ENCODE measurements around the gene SYDE2. TPM values are rescaled to one million over a fixed set of nuclear protein-coding genes. Genes with fewer than 3 reads are reported as not detected.

Gene SYDE2, protein sequence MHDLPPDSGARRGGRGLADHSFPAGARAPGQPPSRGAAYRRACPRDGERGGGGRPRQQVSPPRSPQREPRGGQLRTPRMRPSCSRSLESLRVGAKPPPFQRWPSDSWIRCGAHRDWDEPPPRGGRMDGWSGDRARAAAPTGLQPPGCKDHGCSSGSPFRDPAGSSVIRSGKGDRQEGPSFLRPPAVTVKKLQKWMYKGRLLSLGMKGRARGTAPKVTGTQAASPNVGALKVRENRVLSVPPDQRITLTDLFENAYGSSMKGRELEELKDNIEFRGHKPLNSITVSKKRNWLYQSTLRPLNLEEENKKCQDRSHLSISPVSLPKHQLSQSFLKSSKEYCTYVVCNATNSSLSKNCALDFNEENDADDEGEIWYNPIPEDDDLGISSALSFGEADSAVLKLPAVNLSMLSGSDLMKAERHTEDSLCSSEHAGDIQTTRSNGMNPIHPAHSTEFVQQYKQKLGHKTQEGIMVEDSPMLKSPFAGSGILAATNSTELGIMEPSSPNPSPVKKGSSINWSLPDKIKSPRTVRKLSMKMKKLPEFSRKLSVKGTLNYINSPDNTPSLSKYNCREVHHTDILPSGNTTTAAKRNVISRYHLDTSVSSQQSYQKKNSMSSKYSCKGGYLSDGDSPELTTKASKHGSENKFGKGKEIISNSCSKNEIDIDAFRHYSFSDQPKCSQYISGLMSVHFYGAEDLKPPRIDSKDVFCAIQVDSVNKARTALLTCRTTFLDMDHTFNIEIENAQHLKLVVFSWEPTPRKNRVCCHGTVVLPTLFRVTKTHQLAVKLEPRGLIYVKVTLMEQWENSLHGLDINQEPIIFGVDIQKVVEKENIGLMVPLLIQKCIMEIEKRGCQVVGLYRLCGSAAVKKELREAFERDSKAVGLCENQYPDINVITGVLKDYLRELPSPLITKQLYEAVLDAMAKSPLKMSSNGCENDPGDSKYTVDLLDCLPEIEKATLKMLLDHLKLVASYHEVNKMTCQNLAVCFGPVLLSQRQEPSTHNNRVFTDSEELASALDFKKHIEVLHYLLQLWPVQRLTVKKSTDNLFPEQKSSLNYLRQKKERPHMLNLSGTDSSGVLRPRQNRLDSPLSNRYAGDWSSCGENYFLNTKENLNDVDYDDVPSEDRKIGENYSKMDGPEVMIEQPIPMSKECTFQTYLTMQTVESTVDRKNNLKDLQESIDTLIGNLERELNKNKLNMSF
- total RNA-seq: 6.9 and 8.6 TPM in 2 replicates

GRCh38 chr1:85200463-85201339 lies at the start of gene SYDE2:
Gene SYDE2, minus strand, starts transcription at chr1:85201016. Its CDS starts 20 bp downstream, at chr1:85200996.

Small RNA genes lying within 50 kb of the gene (small RNA-seq; reads per million reads assigned to genes)
- not detected for gene MIR4423

Other genes with a start within 250 kb of the SYDE2 start
- 6.7 and 10.2 TPM in 2 replicates for gene MCOLN2, start 203.9 kb downstream of the SYDE2 start, total RNA-seq
- 7.8 and 13.7 TPM in 2 replicates for gene MCOLN3, start 152.5 kb downstream of the SYDE2 start, total RNA-seq
- 13.5 and 14.6 TPM in 2 replicates for gene C1orf52, start 58.6 kb upstream of the SYDE2 start, total RNA-seq
- gene BCL10, start 75.6 kb upstream of the SYDE2 start, total RNA-seq: 39.9 and 50.0 TPM in 2 replicates

Measured in articular chondrocyte of knee joint (primary cell).